H1 (cell line): ENCODE results near the gene DDX21. TPM values are rescaled to one million over a fixed set of nuclear protein-coding genes. Genes with fewer than 3 reads are reported as not detected.
"Not testable (repeated sequence)": the region's sequence is repeated elsewhere in the genome, so short reads cannot be mapped to it uniquely, and the experiment has no call there.

Experiments used
- CTCF ChIA-PET: fragments of 300-600 bp; sonication (Branson Sonifier 250); formaldehyde crosslinking; loops from one replicate; lab custom pipeline; 2021; ENCODE audit not compliant: partially characterized antibody; lab: Charles Lee
- POLR2A ChIA-PET: fragments of 300-600 bp; sonication (Branson Sonifier 250); formaldehyde crosslinking; loops from one replicate; lab custom pipeline; 2021; ENCODE audit warnings: inconsistent platforms; ENCODE audit not compliant: partially characterized antibody; lab: Charles Lee
- DNase-seq, 2 experiments: peaks; one replicate each; pipeline versions ENCODE4 v3.0.0 to v3.0.0-alpha.2; 2010 to 2022; ENCODE audit warnings: low spot score in 2 of 2, low read depth in 1 of 2, mixed read lengths in 1 of 2
- FAIRE-seq: peaks from 2 replicates; lab custom pipeline; 2011; peaks lifted over from hg19 to GRCh38; lab: Jason Lieb, UNC
- H2AFZ ChIP-seq: 2 replicates; pipeline ENCODE4 v1.8.1; 2012; ENCODE audit warnings: low read length, inconsistent platforms
- H2AK5ac ChIP-seq: 2 replicates; pipeline ENCODE4 v1.6.1; 2013; ENCODE audit warnings: low read depth, low read length
- H2BK120ac ChIP-seq: replicated peaks from 2 replicates; pipeline ENCODE3; 2013; ENCODE audit warnings: low read depth, low read length, inconsistent platforms
- H2BK12ac ChIP-seq: 2 replicates; pipeline ENCODE4 v1.6.1; 2013; ENCODE audit warnings: low read depth, low read length
- H2BK15ac ChIP-seq: 2 replicates; pipeline ENCODE4 v1.6.1; 2013; ENCODE audit warnings: low read length
- H2BK20ac ChIP-seq: 2 replicates; pipeline ENCODE4 v1.6.1; 2013; ENCODE audit warnings: low read length
- H2BK5ac ChIP-seq: 2 replicates; pipeline ENCODE4 v1.6.1; 2013; ENCODE audit warnings: low read depth, low read length
- H3K14ac ChIP-seq: 2 replicates; pipeline ENCODE4 v1.6.1; 2013; ENCODE audit warnings: inconsistent platforms; ENCODE audit not compliant: insufficient read length
- H3K18ac ChIP-seq: 2 replicates; pipeline ENCODE4 v1.6.1; 2013; ENCODE audit warnings: low read length; ENCODE audit errors: extremely low read depth
- H3K23ac ChIP-seq: 2 replicates; pipeline ENCODE4 v1.6.1; 2013; ENCODE audit warnings: inconsistent platforms; ENCODE audit not compliant: insufficient read length
- H3K23me2 ChIP-seq: 2 replicates; pipeline ENCODE4 v1.6.1; 2013; ENCODE audit warnings: low read depth, low read length
- H3K27ac ChIP-seq: 2 replicates; pipeline ENCODE4 v1.6.1; 2011; ENCODE audit warnings: low read depth, low read length, inconsistent platforms
- H3K27me3 ChIP-seq, 4 experiments: replicated peaks in 1 of 4; 1 replicate in 1 of 4; 2 replicates in 3 of 4; pipeline versions ENCODE4 v1.6.1 to v1.8.1; 2011 to 2013; ENCODE audit warnings: low read length in 3 of 4, mild to moderate bottlenecking in 3 of 4, inconsistent platforms in 2 of 4, mixed read lengths in 2 of 4, moderate library complexity in 1 of 4; ENCODE audit not compliant: control insufficient read depth in 3 of 4, insufficient read depth in 3 of 4; ENCODE audit errors: extremely low read depth in 1 of 4
- H3K36me3 ChIP-seq, 4 experiments: 2 replicates each; pipeline versions ENCODE4 v1.6.1 to v1.8.1; 2011 to 2013; ENCODE audit warnings: mild to moderate bottlenecking in 4 of 4, low read length in 3 of 4, moderate library complexity in 2 of 4, control low read depth in 1 of 4, inconsistent platforms in 1 of 4; ENCODE audit not compliant: insufficient read depth in 4 of 4, control insufficient read depth in 2 of 4
- H3K4ac ChIP-seq: replicated peaks from 2 replicates; pipeline ENCODE3; 2013; ENCODE audit warnings: low read length, low read depth, mixed read lengths, inconsistent platforms; ENCODE audit not compliant: insufficient read length
- H3K4me1 ChIP-seq, 4 experiments: replicated peaks in 1 of 4; 1 replicate in 1 of 4; 2 replicates in 3 of 4; pipeline versions ENCODE4 v1.6.1 to v1.8.1; 2011 to 2013; ENCODE audit warnings: low read length in 3 of 4, inconsistent platforms in 2 of 4, mixed read lengths in 1 of 4; ENCODE audit not compliant: insufficient read depth in 4 of 4, control insufficient read depth in 3 of 4
- H3K4me2 ChIP-seq, 2 experiments: 2 replicates each; pipeline versions ENCODE4 v1.6.1 to v1.8.1; 2011 to 2013; ENCODE audit warnings: low read depth in 2 of 2, low read length in 2 of 2, control low read depth in 1 of 2, inconsistent platforms in 1 of 2, mild to moderate bottlenecking in 1 of 2; ENCODE audit not compliant: insufficient read depth in 1 of 2
- H3K4me3 ChIP-seq, 4 experiments: fragments of 200-600, 300-600 bp in 1 of 4; sonication (generic), shearing (Covaris generic), sonication (Bioruptor Twin) in 1 of 4; 2 replicates each; pipeline versions ENCODE4 v1.5.1 to v1.8.1; 2011 to 2016; ENCODE audit warnings: low read length in 4 of 4, low read depth in 3 of 4, control low read depth in 2 of 4, inconsistent platforms in 2 of 4, mild to moderate bottlenecking in 2 of 4, mixed read lengths in 1 of 4, moderate library complexity in 1 of 4; ENCODE audit not compliant: insufficient read depth in 2 of 4; ENCODE audit errors: extremely low read depth in 1 of 4
- H3K56ac ChIP-seq: replicated peaks from 2 replicates; pipeline ENCODE3; 2013; ENCODE audit warnings: low read depth, mild to moderate bottlenecking, mixed read lengths, low read length, inconsistent platforms; ENCODE audit not compliant: insufficient read length
- H3K79me1 ChIP-seq: 2 replicates; pipeline ENCODE4 v1.6.1; 2013; ENCODE audit warnings: low read depth, low read length, control low read depth
- H3K79me2 ChIP-seq, 2 experiments: 2 replicates each; pipeline versions ENCODE4 v1.6.1 to v1.8.1; 2012 to 2013; ENCODE audit warnings: low read length in 2 of 2, mild to moderate bottlenecking in 2 of 2, inconsistent platforms in 1 of 2; ENCODE audit not compliant: insufficient read depth in 2 of 2, control insufficient read depth in 1 of 2
- H3K9ac ChIP-seq, 4 experiments: replicated peaks in 1 of 4; 1 replicate in 1 of 4; 2 replicates in 3 of 4; pipeline versions ENCODE4 v1.6.1 to v1.8.1; 2011 to 2013; ENCODE audit warnings: low read depth in 3 of 4, low read length in 3 of 4, control low read depth in 2 of 4, mild to moderate bottlenecking in 2 of 4, moderate library complexity in 2 of 4, inconsistent platforms in 1 of 4; ENCODE audit errors: extremely low read depth in 1 of 4
- H3K9me3 ChIP-seq, 2 experiments: 2 replicates each; pipeline versions ENCODE4 v1.6.1 to v1.8.1; 2012 to 2013; ENCODE audit warnings: mild to moderate bottlenecking in 2 of 2, moderate library complexity in 2 of 2, control low read depth in 1 of 2, inconsistent platforms in 1 of 2, low read depth in 1 of 2, low read length in 1 of 2, mixed read lengths in 1 of 2; ENCODE audit not compliant: insufficient read depth in 2 of 2
- H4K20me1 ChIP-seq, 2 experiments: replicated peaks in 1 of 2; 2 replicates each; pipeline versions ENCODE3 to v1.8.1; 2011 to 2013; ENCODE audit warnings: inconsistent platforms in 2 of 2, low read length in 2 of 2, mild to moderate bottlenecking in 1 of 2; ENCODE audit not compliant: insufficient read depth in 2 of 2, control insufficient read depth in 1 of 2
- H4K5ac ChIP-seq: 2 replicates; pipeline ENCODE4 v1.6.1; 2013; ENCODE audit warnings: low read length, low read depth, mixed read lengths, inconsistent platforms; ENCODE audit not compliant: insufficient read length
- H4K8ac ChIP-seq: 2 replicates; pipeline ENCODE4 v1.8.0; 2013; ENCODE audit warnings: mild to moderate bottlenecking, moderate library complexity, low read length, inconsistent platforms; ENCODE audit not compliant: insufficient read depth; ENCODE audit errors: extremely low read depth
- H4K91ac ChIP-seq: replicated peaks from 2 replicates; pipeline ENCODE3; 2013; ENCODE audit warnings: low read length, mixed read lengths, inconsistent platforms; ENCODE audit not compliant: insufficient read length
- WGBS, 2 experiments: shearing (Covaris generic) in 1 of 2; methylation state at CpG; one replicate each; pipeline versions ENCODE4 v1.1.6 to v1.1.7; 2013 to 2015; ENCODE audit warnings: low lambda C conversion rate in 2 of 2, mixed read lengths in 2 of 2, inconsistent platforms in 1 of 2, low coverage in 1 of 2, missing lambda C conversion rate in 1 of 2; ENCODE audit not compliant: insufficient replicate concordance in 2 of 2, insufficient coverage in 1 of 2, insufficient read length in 1 of 2; ENCODE audit errors: extremely low coverage in 1 of 2, missing lambda C conversion rate in 1 of 2; 5-methylcytosine and 5-hydroxymethylcytosine counted together
- polyA plus RNA-seq, 7 experiments: library from polyadenylated mRNA; depleted of rRNA in 3 of 7; stranded (reverse) in 5 of 7; unstranded in 2 of 7; fragments of >200 nt in 5 of 7; fragments of 200-250 nt in 2 of 7; gene quantifications; 1 replicate in 5 of 7; 2 replicates in 1 of 7; 4 replicates in 1 of 7; pipeline versions ENCODE4 v1.2.1 to v1.2.3, GENCODE V29; 2011 to 2013; ENCODE audit warnings: missing spikeins in 2 of 7, mixed read lengths in 2 of 7
- total RNA-seq: library from RNA; stranded (reverse); fragmentation: NEBNext Ultra II Directional; extraction: Animal tissue kit (Norgen Biotek cat#: 25700); gene quantifications from 2 replicates; pipeline ENCODE4 v1.2.1, GENCODE V29; 2021

The DDX21 gene
- total and polyA plus RNA-seq, 2 of the 8 experiments (the other 6 are each of a cell fraction or from before 2014, with no cell fraction given), result 67.0 to 195 TPM

- H3K79me1 ChIP-seq, H3K14ac ChIP-seq, H4K5ac ChIP-seq, H3K9me3 ChIP-seq, DNase-seq, H3K79me2 ChIP-seq, H2BK20ac ChIP-seq, H3K27ac ChIP-seq, H4K20me1 ChIP-seq, H2BK15ac ChIP-seq, H2AK5ac ChIP-seq, POLR2A ChIA-PET, H3K4me2 ChIP-seq, H4K91ac ChIP-seq, H3K56ac ChIP-seq, H2BK12ac ChIP-seq, H3K4ac ChIP-seq, H2AFZ ChIP-seq, H3K23me2 ChIP-seq, H3K23ac ChIP-seq, H2BK5ac ChIP-seq, H3K4me1 ChIP-seq, H3K4me3 ChIP-seq, FAIRE-seq, H3K9ac ChIP-seq, H4K8ac ChIP-seq, H3K18ac ChIP-seq, H2BK120ac ChIP-seq, H3K27me3 ChIP-seq: not testable (repeated sequence)
- WGBS, 2 experiments, result 90% methylated on average over 2 of the region's 2 CpGs; no CpG with 5 or more reads in 1 of the 2 experiments
- H3K36me3 ChIP-seq, result peaks cover 5 to 49% (median 20%) of the 10 kb centered on the region in 4 experiments; a peak in 6 of 8 replicates
- CTCF ChIA-PET, result interaction anchor here (1.5 to 1.6 kb wide), 2 partner anchors 13 to 80 kb away, joined by 4 to 6 read pairs; no protein-coding TSS in a partner anchor
These were observed 56.8 kb downstream of the DDX21 start for GRCh38 chr10:69012778-69013177.
